HEK293 (cell line): Measurements from ENCODE around the gene CHST15.

ENCODE experiments used
- CTCF ChIA-PET: fragments of 350-600 bp; formaldehyde crosslinking; extraction: SDS; loops from one replicate; lab custom pipeline; 2021; ENCODE audit warnings: antibody characterized with exemption; lab: Yijun Ruan, JAX
- POLR2A ChIA-PET: fragments of 300-600 bp; formaldehyde crosslinking; extraction: SDS; loops from one replicate; lab custom pipeline; 2020; ENCODE audit warnings: antibody characterized with exemption, inconsistent platforms; lab: Yijun Ruan, JAX
- H3K27ac ChIP-seq: fragments of 200-500 bp; sonication (Bioruptor generic); 2 replicates; pipeline ENCODE4 v1.5.1; 2014; ENCODE audit warnings: low read depth, low read length, control low read depth, inconsistent platforms; ENCODE audit errors: extremely low read depth
- H3K36me3 ChIP-seq, 2 experiments: fragments of 200-500 bp in 1 of 2; sonication (Bioruptor generic) in 1 of 2; 1 replicate in 1 of 2; 2 replicates in 1 of 2; pipeline ENCODE4 v1.5.1; 2014 to 2017; ENCODE audit warnings: inconsistent platforms in 2 of 2, low read length in 2 of 2; ENCODE audit not compliant: control insufficient read depth in 2 of 2, insufficient read depth in 1 of 2
- H3K4me1 ChIP-seq: fragments of 200-500 bp; sonication (Bioruptor generic); 2 replicates; pipeline ENCODE4 v1.5.1; 2014; ENCODE audit warnings: mild to moderate bottlenecking, low read length, inconsistent platforms; ENCODE audit not compliant: control insufficient read depth, insufficient read depth
- H3K4me3 ChIP-seq: 2 replicates; pipeline ENCODE4 v1.5.1; 2011; ENCODE audit warnings: low read depth, mild to moderate bottlenecking, control low read depth, low read length, moderate library complexity
- H3K9me3 ChIP-seq: fragments of 200-500 bp; sonication (Bioruptor generic); 2 replicates; pipeline ENCODE4 v1.5.1; 2014; ENCODE audit warnings: low read depth, low read length, inconsistent platforms; ENCODE audit not compliant: control insufficient read depth, insufficient read depth
- ELK4 ChIP-seq: IDR thresholded peaks from 2 replicates; pipeline ENCODE4 v1.6.1; 2011; ENCODE audit warnings: mild to moderate bottlenecking, low read depth, low read length, borderline replicate concordance
- GFI1B ChIP-seq: fragments of 450-650 bp; formaldehyde crosslinking; IDR thresholded peaks from 2 replicates; pipeline ENCODE4 v1.5.1; 2016; ENCODE audit warnings: missing biosample characterization, missing genetic modification characterization
- KLF10 ChIP-seq: fragments of 450-650 bp; IDR thresholded peaks from 2 replicates; pipeline ENCODE4 v1.5.1; 2018; ENCODE audit warnings: missing biosample characterization, mild to moderate bottlenecking, missing genetic modification characterization
- MEIS1 ChIP-seq: sonication (generic); formaldehyde crosslinking; IDR thresholded peaks from 2 replicates; pipeline ENCODE4 v1.8.1; 2022; ENCODE audit warnings: missing genetic modification reagents, mild to moderate bottlenecking, borderline replicate concordance
- SCRT2 ChIP-seq: fragments of 450-650 bp; formaldehyde crosslinking; IDR thresholded peaks from 2 replicates; pipeline ENCODE4 v1.5.1; 2016; ENCODE audit warnings: missing biosample characterization, missing genetic modification characterization
- SP7 ChIP-seq: fragments of 450-650 bp; formaldehyde crosslinking; IDR thresholded peaks from 2 replicates; pipeline ENCODE4 v1.5.1; 2016; ENCODE audit warnings: missing biosample characterization, missing genetic modification characterization
- WT1 ChIP-seq: fragments of 450-650 bp; formaldehyde crosslinking; IDR thresholded peaks from 2 replicates; pipeline ENCODE4 v1.5.1; 2016; ENCODE audit warnings: missing biosample characterization, missing genetic modification characterization
- YY2 ChIP-seq: fragments of 450-650 bp; formaldehyde crosslinking; IDR thresholded peaks from 2 replicates; pipeline ENCODE4 v1.5.1; 2016; ENCODE audit warnings: missing biosample characterization, missing genetic modification characterization
- ZBTB6 ChIP-seq: fragments of 450-650 bp; formaldehyde crosslinking; IDR thresholded peaks from 2 replicates; pipeline ENCODE4 v1.5.1; 2017; ENCODE audit warnings: missing biosample characterization, missing genetic modification characterization
- ZNF112 ChIP-seq: fragments of 450-650 bp; formaldehyde crosslinking; IDR thresholded peaks from 2 replicates; pipeline ENCODE4 v1.5.0; 2017; ENCODE audit warnings: missing biosample characterization, missing genetic modification characterization
- ZNF148 ChIP-seq: fragments of 450-650 bp; formaldehyde crosslinking; IDR thresholded peaks from 2 replicates; pipeline ENCODE4 v1.5.0; 2017; ENCODE audit warnings: missing biosample characterization, missing genetic modification characterization, borderline replicate concordance
- ZNF221 ChIP-seq: fragments of 450-650 bp; formaldehyde crosslinking; IDR thresholded peaks from 2 replicates; pipeline ENCODE4 v1.5.1; 2017; ENCODE audit warnings: missing biosample characterization, missing genetic modification characterization, borderline replicate concordance
- ZNF426 ChIP-seq: fragments of 450-650 bp; formaldehyde crosslinking; IDR thresholded peaks from 2 replicates; pipeline ENCODE4 v1.5.1; 2017; ENCODE audit warnings: missing biosample characterization, missing genetic modification characterization, mild to moderate bottlenecking, inconsistent platforms, moderate library complexity
- ZNF521 ChIP-seq: fragments of 450-650 bp; formaldehyde crosslinking; IDR thresholded peaks from 2 replicates; pipeline ENCODE4 v1.5.1; 2017; ENCODE audit warnings: missing biosample characterization, mild to moderate bottlenecking, missing genetic modification characterization
- ZNF585B ChIP-seq: fragments of 450-650 bp; formaldehyde crosslinking; IDR thresholded peaks from 2 replicates; pipeline ENCODE4 v1.5.1; 2016; ENCODE audit warnings: missing biosample characterization, missing genetic modification characterization
- ZNF610 ChIP-seq: fragments of 450-650 bp; formaldehyde crosslinking; IDR thresholded peaks from 2 replicates; pipeline ENCODE4 v1.5.1; 2016; ENCODE audit warnings: missing biosample characterization, missing genetic modification characterization, borderline replicate concordance
- ZNF664 ChIP-seq: fragments of 450-650 bp; formaldehyde crosslinking; IDR thresholded peaks from 2 replicates; pipeline ENCODE4 v1.5.1; 2016; ENCODE audit warnings: missing biosample characterization, missing genetic modification characterization
- ZNF747 ChIP-seq: fragments of 450-650 bp; formaldehyde crosslinking; IDR thresholded peaks from 2 replicates; pipeline ENCODE4 v1.5.1; 2016; ENCODE audit warnings: missing biosample characterization, missing genetic modification characterization
- ZNF776 ChIP-seq: fragments of 450-650 bp; formaldehyde crosslinking; IDR thresholded peaks from 2 replicates; pipeline ENCODE4 v1.5.0; 2017; ENCODE audit warnings: missing biosample characterization, missing genetic modification characterization, borderline replicate concordance
- ZNF843 ChIP-seq: fragments of 450-650 bp; formaldehyde crosslinking; IDR thresholded peaks from 2 replicates; pipeline ENCODE4 v1.5.1; 2016; ENCODE audit warnings: missing biosample characterization, missing genetic modification characterization

Gene CHST15

GRCh38 chr10:124090601-124091209, 2.7 kb downstream of the CHST15 start:
- Histone ChIP-seq H3K27ac (no peak overlapping the region), H3K4me3 (no peak overlapping the region), H3K4me1 (peaks cover 13% of the 10 kb centered on the region), H3K36me3 (no peaks in the 10 kb centered on the region), H3K9me3 (no peaks in the 10 kb centered on the region)
- CTCF ChIA-PET, result interaction anchor here (0.6 to 2.7 kb wide), 6 partner anchors 13 to 127 kb away, joined by 3 to 12 read pairs (median 3); no protein-coding TSS in a partner anchor
- POLR2A ChIA-PET, result no interaction called here
- TF ChIP-seq MEIS1 (no peak), ZNF843 (tag by site-specific recombination) (no peak), ELK4 (no peak), ZBTB6 (tag by site-specific recombination) (0 out of 2 replicates have a peak, but pooled peaks have one; percentile 46)

- H3K27ac ChIP-seq, result no peak overlapping the region
- no peak overlapping the region for H3K4me3 ChIP-seq
- H3K9me3 ChIP-seq, result no peaks in the 10 kb centered on the region
- TF ChIP-seq SP7 (tag by site-specific recombination) (no peak), KLF10 (tag by site-specific recombination) (no peak), YY2 (tag by site-specific recombination) (no peak), SCRT2 (tag by site-specific recombination) (peak; percentile 38; the same call in 1 of the 2 replicates)
- TF ChIP-seq, all 188 proteins: peak for 1
- no peaks in the 10 kb centered on the region for H3K36me3 ChIP-seq
- POLR2A ChIA-PET, result interaction anchor here (0.8 kb wide), 1 partner anchor 329 kb away, joined by 4 read pairs; the partner anchor contains the start of gene OAT
- CTCF ChIA-PET, result interaction anchor here (0.7 to 2.7 kb wide), 4 partner anchors 12 to 299 kb away, joined by 3 to 12 read pairs (median 4); no protein-coding TSS in a partner anchor
- peaks cover 18% of the 10 kb centered on the region for H3K4me1 ChIP-seq
Measured at GRCh38 chr10:124089859-124090258, 3.5 kb downstream of the CHST15 start.

GRCh38 chr10:124088915-124089314, 4.5 kb downstream of the CHST15 start:
- H3K36me3 ChIP-seq, result no peaks in the 10 kb centered on the region
- CTCF ChIA-PET, result interaction anchor here (0.5 to 2.7 kb wide), 3 partner anchors 95 to 453 kb away, joined by 3 to 12 read pairs (median 7); no protein-coding TSS in a partner anchor

GRCh38 chr10:124087672-124088634, 5.4 kb downstream of the CHST15 start:
- ChIA-PET POLR2A (interaction anchor here (1.1 kb wide), 1 partner anchor 331 kb away, joined by 3 read pairs; no protein-coding TSS in a partner anchor), CTCF (interaction anchor here (0.5 to 2.7 kb wide), 3 partner anchors 94 to 454 kb away, joined by 3 to 12 read pairs (median 7); no protein-coding TSS in a partner anchor)
- H3K4me3 ChIP-seq, result no peak overlapping the region
- no peaks in the 10 kb centered on the region for H3K9me3 ChIP-seq
- H3K36me3 ChIP-seq, result no peaks in the 10 kb centered on the region
- peaks cover 18% of the 10 kb centered on the region for H3K4me1 ChIP-seq
- H3K27ac ChIP-seq, result no peak overlapping the region; the same call in 1 of the 2 replicates
- no peak for TF ChIP-seq ZNF148 (tag by site-specific recombination)
- TF ChIP-seq ZNF776, result no peak
- TF ChIP-seq ZNF112 (tag by site-specific recombination), result no peak
- TF ChIP-seq ZNF221, result no peak
- TF ChIP-seq GFI1B, result no peak
- no peak for TF ChIP-seq ZNF521 (tag by site-specific recombination)
- TF ChIP-seq ZNF426 (tag by site-specific recombination), result no peak
- TF ChIP-seq ZNF747 (tag by site-specific recombination), result no peak
- TF ChIP-seq ZNF664 (tag by site-specific recombination), result peak; percentile 94

More at GRCh38 chr10:124088915-124089314, 4.5 kb downstream of the CHST15 start:
- H3K9me3 ChIP-seq, result no peaks in the 10 kb centered on the region
- TF ChIP-seq ZNF610 (tag by site-specific recombination) (no peak), WT1 (tag by site-specific recombination) (peak; percentile 24; the same call in 1 of the 2 replicates), ZNF585B (tag by site-specific recombination) (no peak)
- H3K4me1 ChIP-seq, result peaks cover 18% of the 10 kb centered on the region
- POLR2A ChIA-PET, result no interaction called here
- no peak overlapping the region for H3K4me3 ChIP-seq
- H3K27ac ChIP-seq, result no peak overlapping the region
